Measurements from ENCODE around the gene KCMF1.
"Not testable (repeated sequence)": the region's sequence is repeated elsewhere in the genome, so short reads cannot be mapped to it uniquely, and the experiment has no call there.

The KCMF1 gene

GRCh38 chr2:84942964-84943421 is 28.0 kb upstream of the KCMF1 start:
- H3K4me3 ChIP-seq (ENCODE audit: low read depth, low read length): peak overlapping the region; percentile 52
- TF ChIP-seq, protein P1, sequence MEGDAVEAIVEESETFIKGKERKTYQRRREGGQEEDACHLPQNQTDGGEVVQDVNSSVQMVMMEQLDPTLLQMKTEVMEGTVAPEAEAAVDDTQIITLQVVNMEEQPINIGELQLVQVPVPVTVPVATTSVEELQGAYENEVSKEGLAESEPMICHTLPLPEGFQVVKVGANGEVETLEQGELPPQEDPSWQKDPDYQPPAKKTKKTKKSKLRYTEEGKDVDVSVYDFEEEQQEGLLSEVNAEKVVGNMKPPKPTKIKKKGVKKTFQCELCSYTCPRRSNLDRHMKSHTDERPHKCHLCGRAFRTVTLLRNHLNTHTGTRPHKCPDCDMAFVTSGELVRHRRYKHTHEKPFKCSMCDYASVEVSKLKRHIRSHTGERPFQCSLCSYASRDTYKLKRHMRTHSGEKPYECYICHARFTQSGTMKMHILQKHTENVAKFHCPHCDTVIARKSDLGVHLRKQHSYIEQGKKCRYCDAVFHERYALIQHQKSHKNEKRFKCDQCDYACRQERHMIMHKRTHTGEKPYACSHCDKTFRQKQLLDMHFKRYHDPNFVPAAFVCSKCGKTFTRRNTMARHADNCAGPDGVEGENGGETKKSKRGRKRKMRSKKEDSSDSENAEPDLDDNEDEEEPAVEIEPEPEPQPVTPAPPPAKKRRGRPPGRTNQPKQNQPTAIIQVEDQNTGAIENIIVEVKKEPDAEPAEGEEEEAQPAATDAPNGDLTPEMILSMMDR (IDR thresholded peaks at IDR 0.05; ENCODE audit: borderline replicate concordance, insufficient read depth, low read depth, low read length): no peak

DNA sequence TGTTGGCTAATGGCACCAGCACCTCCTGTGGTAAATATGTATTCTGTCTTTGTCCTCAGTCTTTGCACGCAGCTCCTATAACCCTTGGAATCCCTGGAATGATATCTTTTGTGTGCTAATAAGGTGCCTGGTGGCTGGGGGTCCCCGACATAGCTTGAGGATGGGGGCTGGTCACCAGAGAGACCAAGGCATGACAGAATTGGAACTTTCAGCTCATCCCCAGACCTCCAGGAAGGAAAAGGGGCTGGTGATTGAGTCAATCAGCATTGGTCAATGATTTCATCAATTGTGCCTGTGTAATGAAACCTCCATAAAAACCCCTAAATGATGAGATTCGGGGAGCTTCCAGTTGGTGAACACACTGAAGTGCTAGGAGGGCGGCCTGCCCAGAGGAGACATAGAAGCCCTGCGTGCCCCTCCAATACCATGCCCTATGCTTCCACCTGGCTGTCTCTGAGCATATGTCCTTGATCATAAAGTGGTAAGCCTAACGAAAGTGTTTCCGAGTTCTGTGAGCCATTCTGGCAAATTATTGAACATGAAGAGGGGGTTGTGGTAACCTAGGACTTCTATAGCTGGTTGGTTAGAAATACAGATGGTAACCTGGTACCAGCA is 26.6 kb upstream of the KCMF1 start:
- peak overlapping the region; percentile 52 for H3K4me3 ChIP-seq (ENCODE audit: low read depth, low read length)
- TF ChIP-seq, protein P1 (IDR thresholded peaks at IDR 0.05; ENCODE audit: borderline replicate concordance, insufficient read depth, low read depth, low read length): no peak

DNA sequence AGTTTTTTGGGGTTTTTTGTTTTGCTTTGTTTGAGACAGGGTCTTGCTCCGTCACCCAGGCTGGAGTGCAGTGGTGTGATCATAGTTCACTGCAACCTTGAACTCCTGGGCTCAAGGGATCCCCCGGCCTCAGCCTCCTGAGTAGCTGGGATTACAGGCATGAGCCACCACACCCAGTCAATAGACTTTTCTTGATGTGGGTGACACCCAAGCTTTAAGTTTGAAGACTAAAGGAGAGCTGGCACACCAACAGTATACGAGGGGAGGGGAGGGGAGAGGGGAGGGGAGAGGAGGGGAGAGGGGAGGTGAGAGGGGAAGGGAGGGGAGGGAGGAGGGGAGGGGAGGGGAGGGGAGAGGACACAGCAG is 25.1 kb upstream of the KCMF1 start:
- not testable (repeated sequence) for H3K4me3 ChIP-seq (ENCODE audit: low read depth, low read length)

DNA sequence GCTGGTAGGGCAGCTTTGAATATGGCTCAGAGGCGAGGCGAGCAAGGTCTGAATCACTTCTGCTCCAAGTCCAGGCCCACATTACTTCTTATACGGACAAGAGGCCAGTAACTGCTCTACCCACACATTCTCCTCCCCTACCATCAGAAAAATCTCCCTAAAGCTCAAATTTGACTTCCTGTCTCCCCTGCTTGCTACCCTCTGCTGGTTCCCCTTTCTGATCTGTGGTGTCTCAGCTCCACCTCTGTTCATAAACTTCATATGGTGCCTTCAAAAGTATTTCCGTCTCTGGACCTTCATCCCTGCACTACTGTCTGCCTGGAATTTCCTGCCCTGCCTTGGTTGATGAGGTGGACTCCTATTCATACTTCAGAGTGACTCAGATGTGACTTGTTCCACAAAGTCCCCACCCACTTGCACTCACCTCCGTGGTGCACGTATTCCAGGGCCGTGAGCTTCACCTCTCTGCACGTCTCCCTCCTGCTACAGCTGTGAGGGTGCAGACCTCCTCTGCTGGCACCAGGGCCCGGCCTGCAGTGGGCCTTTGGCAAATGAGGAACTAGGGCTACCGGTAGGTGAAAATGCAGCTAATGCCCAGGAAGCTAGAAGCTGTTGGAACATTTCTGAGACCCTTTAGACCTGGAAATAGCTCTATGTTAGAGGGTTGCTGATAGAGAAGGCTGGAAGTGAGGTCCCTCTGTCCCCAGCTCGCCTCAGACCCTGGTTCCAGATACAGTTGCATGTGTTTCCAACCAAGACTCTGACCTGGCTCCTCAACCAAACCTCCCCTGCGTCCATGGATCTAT is 24.6 kb upstream of the KCMF1 start:
- H3K4me3 ChIP-seq (ENCODE audit: low read depth, low read length): no peak overlapping the region
- TF ChIP-seq, protein P1 (IDR thresholded peaks at IDR 0.05; ENCODE audit: borderline replicate concordance, insufficient read depth, low read depth, low read length): no peak

GRCh38 chr2:84947010-84947593 is 23.9 kb upstream of the KCMF1 start:
- H3K4me3 ChIP-seq (ENCODE audit: low read depth, low read length): no peak overlapping the region

DNA sequence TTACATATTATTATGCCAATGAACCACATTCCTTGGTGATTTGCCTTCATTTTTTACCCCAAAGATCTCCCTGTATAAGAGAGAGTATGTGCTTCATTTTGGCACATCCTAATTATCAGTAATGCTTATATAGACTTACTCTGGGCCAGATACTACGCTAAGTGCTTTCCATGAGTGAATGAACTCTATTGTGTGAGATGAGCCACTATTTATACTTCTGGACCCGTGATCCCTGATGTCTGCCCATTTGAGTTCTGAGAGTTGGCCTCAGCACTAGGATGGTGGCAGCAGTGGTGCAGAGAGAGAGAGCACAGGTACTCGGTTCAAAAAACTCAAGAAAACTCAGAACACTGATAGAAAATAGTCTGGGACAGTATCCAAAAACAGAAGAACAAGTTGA is 17.4 kb upstream of the KCMF1 start:
- TF ChIP-seq, protein P1 (IDR thresholded peaks at IDR 0.05; ENCODE audit: borderline replicate concordance, insufficient read depth, low read depth, low read length): no peak
- no peak overlapping the region for H3K4me3 ChIP-seq (ENCODE audit: low read depth, low read length)

More at GRCh38 chr2:84947010-84947593, 23.9 kb upstream of the KCMF1 start:
- TF ChIP-seq, protein P1 (IDR thresholded peaks at IDR 0.05; ENCODE audit: borderline replicate concordance, insufficient read depth, low read depth, low read length): no peak

DNA sequence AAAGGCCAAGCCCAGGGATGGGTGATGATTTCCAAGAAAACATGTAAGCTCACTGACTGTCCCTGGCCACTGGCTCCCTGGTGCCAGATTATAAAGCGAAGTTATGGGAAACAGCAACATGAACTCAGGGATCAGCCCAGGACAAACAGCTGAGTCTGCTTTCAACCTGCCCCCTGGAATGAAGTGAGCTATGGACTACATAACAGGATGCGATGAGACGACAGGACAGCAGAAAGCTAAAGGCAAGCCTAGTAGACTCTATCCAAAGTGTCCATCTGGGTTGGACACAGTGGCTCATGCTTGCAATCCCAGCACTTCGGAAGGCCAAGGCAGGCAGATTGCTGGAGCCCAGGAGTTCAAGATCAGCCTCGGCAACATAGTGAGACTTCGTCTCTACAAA is 16.6 kb upstream of the KCMF1 start:
- no peak overlapping the region for H3K4me3 ChIP-seq (ENCODE audit: low read depth, low read length)
- TF ChIP-seq, protein P1 (IDR thresholded peaks at IDR 0.05; ENCODE audit: borderline replicate concordance, insufficient read depth, low read depth, low read length): no peak
